Left cardiac atrium (tissue), 4 donors: ENCODE results near the gene UNC5B. TPM values are rescaled to one million over a fixed set of nuclear protein-coding genes. Genes with fewer than 3 reads are reported as not detected.
"Not testable (repeated sequence)": the region's sequence is repeated elsewhere in the genome, so short reads cannot be mapped to it uniquely, and the experiment has no call there.

ENCODE experiments used
- ATAC-seq, 2 donors: fragments of 200-7000 bp; cut with Tn5 transposase; one replicate each; pipeline ENCODE4 v1.9.1; 2020; ENCODE audit warnings: mild to moderate bottlenecking in 2 of 2, moderate library complexity in 2 of 2
- DNase-seq: peaks from one replicate; pipeline ENCODE4 v3.0.0-alpha.2; 2020
- intact Hi-C, 2 donors: fragments of 100-400 bp; cut with DNase I; formaldehyde crosslinking; loops; one replicate each; pipeline versions ENCODE4 v1.14.1 to v1.15.1; 2022 to 2023
- total RNA-seq, 2 donors: library from RNA; stranded (reverse); fragmentation: NEBNext Ultra II Directional; extraction: Animal tissue kit (Norgen Biotek cat#: 25700); gene quantifications; one replicate each; pipeline ENCODE4 v1.2.1, GENCODE V29; 2021
- donor health status: DM: no; HTN: yes; CAD: no.
- donor health status: DM: no; HTN: yes; CAD: no; lungs with severe emphysema.
- donor health status: DM: yes; HTN: yes; CAD: no.
- donor health status: Dilated cardiomyopathy.

UNC5B gene
- total RNA-seq, 2 donors from 2014 or later, result 12.4 to 17.7 TPM

DNA sequence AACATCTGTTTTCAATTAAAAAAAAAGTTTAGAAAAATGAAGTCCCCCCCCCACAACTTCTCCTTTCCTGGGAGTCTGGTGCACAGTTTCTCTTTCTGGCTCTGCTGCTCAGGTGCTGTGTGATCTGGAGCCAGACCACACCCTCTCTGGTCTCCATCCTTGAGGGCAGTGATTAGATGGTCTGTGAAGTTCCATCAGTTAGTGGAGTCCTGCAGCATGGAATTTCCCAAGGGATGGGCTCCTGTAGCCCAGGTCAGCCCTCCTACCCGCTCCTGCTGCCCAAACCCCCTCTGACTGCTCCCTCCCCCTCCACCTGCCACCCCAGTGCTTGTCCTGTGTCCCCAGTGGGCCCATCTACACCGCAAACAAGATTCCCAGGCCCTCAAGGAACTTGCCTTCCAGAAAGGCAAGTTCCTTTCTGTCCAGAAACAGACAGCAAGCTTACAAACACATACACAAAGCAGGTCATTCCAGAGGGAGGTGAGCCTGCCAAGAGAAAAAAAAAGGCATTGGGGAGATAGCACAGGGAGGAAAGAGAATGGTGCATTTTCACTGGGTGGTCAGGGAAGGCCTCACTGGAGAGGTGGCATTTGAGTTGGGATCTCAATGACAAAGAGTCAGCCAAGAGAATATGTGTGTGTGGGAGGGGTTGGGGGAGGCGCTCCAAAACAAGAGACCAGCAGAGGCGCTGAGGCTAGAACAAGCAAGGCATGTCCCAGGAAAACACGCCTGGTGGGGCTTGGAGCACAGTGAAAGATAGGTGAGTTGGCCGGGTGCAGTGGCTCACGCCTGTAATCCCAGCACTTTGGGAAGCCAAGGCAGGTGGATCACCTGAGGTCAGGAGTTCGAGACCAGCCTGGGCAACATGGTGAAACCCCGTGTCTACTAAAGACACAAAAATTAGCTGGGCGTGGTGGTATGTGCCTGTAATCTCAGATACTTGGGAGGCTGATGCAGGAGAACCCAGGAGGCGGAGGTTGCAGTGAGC is 57.2 kb downstream of the UNC5B start:
- intact Hi-C loops, result loop anchor here (2.0 to 5.0 kb wide), 3 partner anchors 37 to 57 kb away; partner anchors contain the start of gene UNC5B (in 2 of the 2)
- ATAC-seq (peak; percentile 42 to 45), DNase-seq (peak; percentile 55)

DNA sequence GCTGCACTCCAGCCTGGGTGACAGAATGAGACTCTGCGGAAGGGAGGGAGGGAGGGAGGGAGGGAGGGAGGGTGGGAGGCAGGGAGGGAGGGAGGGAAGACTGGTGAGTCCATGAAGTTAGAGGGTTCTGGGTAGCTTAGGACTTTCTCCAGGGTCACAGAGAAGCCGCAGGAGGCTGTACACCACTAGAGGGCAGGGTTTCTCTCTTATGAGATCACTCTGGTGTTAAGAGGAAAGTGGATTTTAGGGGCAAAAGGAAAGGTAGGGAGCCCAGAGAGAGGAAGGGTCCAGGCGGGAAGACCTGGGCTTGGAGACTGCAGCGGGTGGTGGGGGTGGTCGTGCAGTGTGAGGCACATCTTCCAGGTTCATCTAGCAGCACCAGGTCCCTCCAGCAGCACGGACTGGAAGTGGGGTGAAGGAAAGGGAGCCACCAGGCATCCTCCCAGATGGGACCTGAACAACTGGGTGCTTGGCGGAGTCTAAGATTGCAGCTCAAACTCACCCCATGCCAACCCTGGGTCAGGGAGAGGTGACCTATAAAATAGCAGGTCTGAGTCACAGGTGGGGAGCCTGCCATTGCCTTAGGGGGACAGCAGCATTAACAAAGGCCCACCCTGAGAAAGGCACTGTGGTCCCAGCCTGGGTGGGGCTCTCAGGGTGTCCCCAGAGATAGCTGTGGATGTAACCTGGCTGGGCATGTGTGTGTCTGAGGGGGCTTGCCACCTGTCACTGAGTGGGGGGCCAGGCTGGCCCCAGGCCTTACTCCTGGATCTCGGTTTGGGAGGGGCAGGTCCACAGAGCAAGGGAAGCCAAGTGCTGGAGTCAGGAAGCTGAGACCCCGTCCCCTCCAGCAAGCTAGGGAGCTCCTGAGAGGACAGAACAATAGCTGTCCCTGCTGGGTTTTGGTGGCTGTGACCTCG is 58.2 kb downstream of the UNC5B start:
- peak; percentile 25 to 38 for ATAC-seq
- peak; percentile 54 for DNase-seq
- intact Hi-C loops, result loop anchor here in 1 of 2 donors (5.0 kb wide), 1 partner anchor 58 kb away; the partner anchor contains the start of gene UNC5B

DNA sequence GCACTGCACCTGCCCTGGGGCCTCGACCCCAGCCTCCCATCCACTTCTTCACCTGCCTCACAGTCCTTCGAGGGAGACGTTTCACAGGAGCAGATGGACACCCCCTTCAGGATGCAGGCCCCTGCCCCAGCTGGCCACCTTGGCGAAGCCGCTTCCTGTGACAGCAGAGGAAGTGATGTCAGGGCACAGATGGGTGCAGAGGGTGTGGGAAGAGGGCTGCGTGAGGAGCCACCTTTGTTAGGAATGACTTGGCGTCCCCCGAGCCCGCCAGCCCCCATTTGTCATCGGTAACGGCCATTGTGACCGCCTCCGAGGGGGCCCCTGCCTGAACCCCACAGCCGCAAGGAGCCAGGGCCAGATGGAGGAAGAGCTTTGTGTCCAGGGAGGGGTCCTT is 59.3 kb downstream of the UNC5B start:
- no peak for DNase-seq
- no peak for ATAC-seq
- intact Hi-C loops, result loop anchor here in 1 of 2 donors (5.0 kb wide), 1 partner anchor 59 kb away; the partner anchor contains the start of gene UNC5B

GRCh38 chr10:71272056-71272771 is 59.8 kb downstream of the UNC5B start:
- DNase-seq (no peak), ATAC-seq (peak in 1 of 2 donors; percentile 8)
- intact Hi-C loops, result loop anchor here in 1 of 2 donors (5.0 kb wide), 1 partner anchor 60 kb away; the partner anchor contains the start of gene UNC5B

GRCh38 chr10:71272974-71273373 is 60.6 kb downstream of the UNC5B start:
- DNase-seq, ATAC-seq: not testable (repeated sequence)
- intact Hi-C loops, result loop anchor here in 1 of 2 donors (5.0 kb wide), 1 partner anchor 61 kb away; the partner anchor contains the start of gene UNC5B

DNA sequence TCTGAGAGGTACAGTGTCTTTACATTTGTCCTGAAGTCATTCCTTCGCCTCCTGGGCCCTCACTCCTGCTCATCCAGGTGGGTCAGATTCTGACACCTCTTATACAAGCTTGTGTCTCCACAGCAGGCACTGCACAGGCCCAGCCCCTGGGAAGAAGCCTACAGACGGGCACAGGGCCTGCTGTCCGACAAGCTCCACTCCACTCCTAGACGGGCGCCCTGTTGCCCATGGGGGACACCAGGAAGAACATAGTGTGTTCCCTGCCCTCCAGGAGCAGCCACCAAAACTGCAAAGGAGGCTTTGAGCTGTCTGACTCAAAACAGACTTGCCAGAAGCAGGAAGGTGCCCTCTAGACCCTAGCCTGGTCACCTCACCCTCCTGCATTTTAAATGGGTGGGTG is 61.1 kb downstream of the UNC5B start:
- intact Hi-C loops, result loop anchor here in 1 of 2 donors (5.0 kb wide), 1 partner anchor 61 kb away; the partner anchor contains the start of gene UNC5B
- DNase-seq, result no peak
- ATAC-seq, result no peak

DNA sequence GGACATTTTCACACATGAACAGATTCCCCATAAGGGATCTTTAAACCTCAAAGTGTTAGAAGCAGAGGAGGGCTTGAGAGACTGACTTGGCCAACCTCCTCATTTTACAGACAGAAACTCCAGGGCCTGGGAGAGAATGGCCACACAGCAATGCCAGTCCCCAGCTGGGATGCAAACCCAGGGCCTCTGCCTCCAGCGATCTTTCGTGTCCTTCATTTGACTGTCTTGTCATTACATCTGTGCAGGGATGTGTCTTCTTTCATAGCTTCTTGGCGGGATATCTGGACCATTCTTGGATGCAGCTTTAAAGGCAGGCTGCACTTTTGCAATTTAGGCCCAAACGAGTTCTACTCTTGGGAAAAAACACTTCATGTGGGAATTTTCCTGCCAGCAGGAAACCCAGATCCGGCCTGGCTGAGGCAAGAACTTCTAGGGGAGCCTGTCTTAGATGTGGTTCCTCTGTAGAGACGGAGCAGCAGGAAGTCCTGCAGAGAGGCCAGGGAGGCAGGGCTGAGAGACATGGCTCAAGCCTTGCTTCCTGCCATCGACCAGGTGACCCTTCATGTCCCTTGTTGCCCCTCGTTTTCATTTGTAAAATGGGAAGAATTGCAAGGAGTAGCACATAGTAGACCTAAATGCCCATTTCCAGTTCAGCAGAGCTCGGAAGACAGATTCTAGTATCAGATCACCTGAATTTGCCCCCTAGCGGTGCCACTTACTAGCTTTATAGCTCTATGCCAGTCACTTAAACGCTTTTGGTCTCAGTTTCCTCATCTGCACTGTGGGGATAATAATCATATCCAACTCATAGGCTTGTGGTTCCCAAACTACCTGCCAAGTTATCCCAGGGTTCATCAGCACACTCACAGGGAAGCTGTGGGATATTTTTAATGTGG is 62.8 kb downstream of the UNC5B start:
- ATAC-seq, result no peak
- intact Hi-C loops, result loop anchor here in 1 of 2 donors (5.0 kb wide), 1 partner anchor 63 kb away; the partner anchor contains the start of gene UNC5B

DNA sequence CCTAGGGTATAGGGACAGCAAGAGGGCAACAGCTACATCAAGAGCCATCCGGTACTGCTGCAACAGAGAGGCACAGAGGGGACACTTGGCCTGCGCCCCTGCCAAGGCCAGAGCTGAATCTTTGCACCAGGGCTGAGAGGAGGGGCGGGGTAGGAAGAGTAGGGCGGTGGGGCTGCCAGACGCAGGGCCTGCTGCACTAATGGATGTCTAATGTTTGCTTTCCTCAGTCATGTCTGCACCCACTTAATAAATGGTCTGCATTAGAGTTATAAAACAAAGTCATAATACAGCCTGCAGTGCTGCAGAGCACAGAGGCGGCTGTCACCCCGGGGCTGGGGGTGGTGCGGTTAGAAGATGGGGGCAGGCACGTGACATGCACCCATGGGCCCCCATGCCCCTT is 64.5 kb downstream of the UNC5B start:
- ATAC-seq (no peak), DNase-seq (no peak)
- intact Hi-C loops, result no loop called here

More for the DNA sequence above, 62.8 kb downstream of the UNC5B start:
- DNase-seq, result no peak

DNA sequence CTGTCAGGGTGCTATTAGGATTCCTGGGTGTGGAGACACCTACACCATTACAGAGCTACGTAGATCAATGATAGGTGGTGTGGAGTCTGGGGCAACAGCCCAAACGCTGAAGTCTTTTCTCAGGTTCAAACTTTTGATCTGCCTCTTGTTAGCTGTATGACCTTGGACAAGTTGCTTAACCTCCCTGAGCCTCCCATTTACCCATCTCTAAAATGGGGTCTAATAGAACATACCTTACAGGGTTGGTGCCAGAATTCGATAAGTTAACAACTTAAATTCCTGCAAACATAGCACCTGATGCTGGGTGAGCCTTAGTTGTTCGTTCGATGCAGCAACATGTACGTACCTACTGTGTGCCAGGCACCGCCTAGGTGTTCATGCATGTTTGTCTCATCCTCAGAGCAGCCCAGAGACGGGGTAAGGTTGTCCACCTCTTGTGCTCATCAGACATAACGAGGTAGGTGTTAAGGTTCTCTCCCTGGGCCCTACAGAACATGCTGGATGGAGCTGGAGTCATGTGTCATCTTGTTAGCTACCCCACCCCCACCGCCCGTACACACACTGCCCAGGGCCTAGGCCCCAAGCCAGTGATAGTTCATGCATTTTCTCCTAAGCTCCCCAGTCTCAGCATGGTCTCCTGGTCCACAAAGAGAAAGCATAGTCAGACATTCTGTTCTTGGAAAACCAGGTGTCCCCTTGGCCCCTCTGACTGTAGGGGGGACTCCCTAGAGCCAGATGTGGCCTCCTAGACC is 65.7 kb downstream of the UNC5B start:
- DNase-seq, result no peak
- no peak for ATAC-seq
- intact Hi-C loops, result no loop called here

GRCh38 chr10:71278691-71279588 is 66.6 kb downstream of the UNC5B start:
- ATAC-seq, result peak in 1 of 2 donors; percentile 23
- intact Hi-C loops, result no loop called here
- DNase-seq, result no peak

GRCh38 chr10:71279590-71280170 is 67.3 kb downstream of the UNC5B start:
- ATAC-seq, result no peak

DNA sequence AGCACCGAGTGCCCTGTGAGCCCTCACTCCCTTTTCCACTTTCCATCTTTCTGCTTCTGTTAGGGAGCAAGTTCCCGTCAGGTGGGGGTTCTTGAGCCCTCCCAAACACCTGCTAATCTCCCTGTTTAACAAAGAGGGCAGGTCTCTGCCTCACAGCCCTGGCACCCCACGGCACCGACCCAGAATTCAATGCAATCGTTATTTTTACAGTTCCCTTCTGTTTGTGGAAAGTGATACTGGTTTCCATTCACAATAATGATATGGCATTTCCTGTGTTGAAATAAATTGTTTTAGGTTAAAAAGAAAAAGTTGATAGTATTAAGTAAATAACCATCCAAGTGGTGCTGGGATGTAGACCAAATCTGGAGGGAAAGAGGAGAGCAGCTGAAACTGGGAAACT is 67.8 kb downstream of the UNC5B start:
- ATAC-seq (no peak), DNase-seq (no peak)
- intact Hi-C loops, result loop anchor here in 1 of 2 donors (5.0 kb wide), 1 partner anchor 373 kb away; no protein-coding TSS in a partner anchor

More at GRCh38 chr10:71279590-71280170, 67.3 kb downstream of the UNC5B start:
- intact Hi-C loops, result loop anchor here in 1 of 2 donors (5.0 kb wide), 1 partner anchor 372 kb away; no protein-coding TSS in a partner anchor
- DNase-seq, result no peak

GRCh38 chr10:71280825-71281224 is 68.5 kb downstream of the UNC5B start:
- DNase-seq (no peak), ATAC-seq (no peak)
- intact Hi-C loops, result loop anchor here in 1 of 2 donors (5.0 kb wide), 1 partner anchor 374 kb away; no protein-coding TSS in a partner anchor

DNA sequence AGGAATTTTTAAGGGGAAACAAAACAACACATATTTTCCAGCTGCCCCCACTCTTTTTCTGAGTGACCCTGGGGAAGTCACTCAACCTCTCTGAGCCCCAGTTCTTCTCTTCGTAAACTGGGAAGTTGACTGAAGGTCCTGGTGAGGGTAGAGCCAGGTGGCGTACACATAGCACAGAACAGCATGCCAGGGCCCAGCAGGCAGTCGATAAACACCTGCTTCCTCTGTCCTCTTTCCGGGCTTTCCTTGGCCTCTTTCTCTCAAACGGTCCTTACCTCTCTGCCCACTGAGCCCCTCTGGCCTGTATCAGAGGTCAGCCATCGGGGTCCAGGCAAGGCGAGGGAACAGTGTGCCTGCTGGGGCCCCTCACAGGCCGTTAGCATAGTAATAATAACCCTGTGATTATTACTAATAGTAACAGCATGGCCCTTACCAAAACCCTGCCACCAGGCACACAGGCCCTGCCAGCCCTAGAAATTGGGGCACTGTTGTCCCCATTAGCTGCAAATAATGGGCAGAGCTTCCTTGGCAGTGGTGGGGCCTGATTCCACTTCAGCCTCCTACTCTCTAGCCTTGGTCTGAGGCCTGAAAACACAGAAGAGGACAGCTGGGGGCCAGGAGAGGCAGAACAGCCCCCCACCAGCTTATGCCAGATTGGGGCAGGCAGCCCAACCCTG is 69.4 kb downstream of the UNC5B start:
- no peak for ATAC-seq
- intact Hi-C loops, result loop anchor here in 1 of 2 donors (5.0 kb wide), 1 partner anchor 374 kb away; no protein-coding TSS in a partner anchor
- no peak for DNase-seq
